Amygdala (tissue), 56 donors: Measurements from ENCODE around the gene L3MBTL1.

Experiments
- DNase-seq, 56 donors: peaks; one replicate each; lab custom pipeline; 2025; lab: John Stamatoyannopoulos, UW

Gene L3MBTL1

GRCh38 chr20:43534791-43535350, 27.4 kb downstream of the L3MBTL1 start:
- DNase-seq, result no peak

- DNase-seq, result no peak
These were observed 28.0 kb downstream of the L3MBTL1 start for GRCh38 chr20:43535370-43536004.

GRCh38 chr20:43536041-43536816, 28.7 kb downstream of the L3MBTL1 start:
- no peak for DNase-seq

- DNase-seq, result no peak
These were observed 29.4 kb downstream of the L3MBTL1 start for GRCh38 chr20:43536817-43537440.

- peak in 40 of 56 donors; percentile 6 to 87 (median 38) for DNase-seq
These were observed 30.7 kb downstream of the L3MBTL1 start for GRCh38 chr20:43537921-43538877.

- DNase-seq, result peak in 1 of 56 donors; percentile 4
These were observed 31.6 kb downstream of the L3MBTL1 start for GRCh38 chr20:43538878-43539700.

GRCh38 chr20:43539975-43540672, 32.6 kb downstream of the L3MBTL1 start:
- DNase-seq, result no peak

- no peak for DNase-seq
These were observed 33.2 kb downstream of the L3MBTL1 start for GRCh38 chr20:43540673-43541060.

- no peak for DNase-seq
These were observed 33.7 kb downstream of the L3MBTL1 start for GRCh38 chr20:43541214-43541613.

GRCh38 chr20:43542161-43542560, 34.7 kb downstream of the L3MBTL1 start:
- DNase-seq, result no peak

GRCh38 chr20:43542674-43543073, 35.2 kb downstream of the L3MBTL1 start:
- DNase-seq, result no peak

GRCh38 chr20:43543138-43543537, 35.6 kb downstream of the L3MBTL1 start:
- no peak for DNase-seq

- no peak for DNase-seq
These were observed 37.0 kb downstream of the L3MBTL1 start for GRCh38 chr20:43544501-43544900.

GRCh38 chr20:43545837-43546578, 38.5 kb downstream of the L3MBTL1 start:
- DNase-seq, result no peak

GRCh38 chr20:43548273-43548880, 40.9 kb downstream of the L3MBTL1 start:
- no peak for DNase-seq

GRCh38 chr20:43549416-43550065, 42.0 kb downstream of the L3MBTL1 start:
- DNase-seq, result no peak

GRCh38 chr20:43550456-43550855, 43.0 kb downstream of the L3MBTL1 start:
- no peak for DNase-seq
